PC-9 (cell line): ENCODE results near the gene CNIH3. TPM values are rescaled to one million over a fixed set of nuclear protein-coding genes. Genes with fewer than 3 reads are reported as not detected.

ENCODE experiments used
- BruUV-seq: library from RNA; stranded (reverse); fragments of 400-500 nt; replicated peaks from 2 replicates; lab custom pipeline; 2021; lab: Mats Ljungman, UMichigan
- CTCF ChIA-PET: fragments of 300-600 bp; sonication (Branson Sonifier 250); formaldehyde crosslinking; loops from one replicate; lab custom pipeline; 2022; ENCODE audit warnings: antibody characterized with exemption; lab: Charles Lee
- POLR2A ChIA-PET: fragments of 300-600 bp; sonication (Branson Sonifier 250); formaldehyde crosslinking; loops from one replicate; lab custom pipeline; 2022; ENCODE audit warnings: antibody characterized with exemption; ENCODE audit not compliant: unreplicated experiment; lab: Charles Lee
- DNase-seq, 2 experiments: peaks; one replicate each; pipeline versions ENCODE4 v3.0.0 to v3.0.0-alpha.2; 2015 to 2022; ENCODE audit warnings: mixed read lengths in 1 of 2
- H2AFZ ChIP-seq: fragments of 200-600 bp; sonication (generic); 2 replicates; pipeline ENCODE4 v1.8.1; 2017; ENCODE audit warnings: antibody characterized with exemption
- H3F3A ChIP-seq: fragments of 200-600 bp; sonication (generic); 2 replicates; pipeline ENCODE4 v1.8.1; 2017; ENCODE audit warnings: antibody characterized with exemption, mild to moderate bottlenecking, low read depth; ENCODE audit not compliant: insufficient read depth
- H3K27ac ChIP-seq: fragments of 200-600 bp; sonication (generic); 2 replicates; pipeline ENCODE4 v1.6.1; 2016; ENCODE audit warnings: mixed run types
- H3K27me3 ChIP-seq: fragments of 200-600 bp; sonication (generic); 2 replicates; pipeline ENCODE4 v1.6.1; 2016; ENCODE audit warnings: low read depth, mixed run types; ENCODE audit not compliant: insufficient read depth
- H3K36me3 ChIP-seq: fragments of 200-600 bp; sonication (generic); 2 replicates; pipeline ENCODE4 v1.6.1; 2016; ENCODE audit warnings: low read depth, mixed run types
- H3K4me1 ChIP-seq: fragments of 200-600 bp; sonication (generic); replicated peaks from 2 replicates; pipeline ENCODE4 v1.6.1; 2016; ENCODE audit warnings: mixed run types; ENCODE audit not compliant: insufficient read depth
- H3K4me2 ChIP-seq: fragments of 200-600 bp; sonication (generic); 2 replicates; pipeline ENCODE4 v1.6.1; 2017; ENCODE audit warnings: mixed run types
- H3K4me3 ChIP-seq: fragments of 200-600 bp; sonication (generic); 2 replicates; pipeline ENCODE4 v1.6.1; 2016; ENCODE audit warnings: mixed run types
- H3K79me2 ChIP-seq: fragments of 200-600 bp; sonication (generic); 2 replicates; pipeline ENCODE4 v1.6.1; 2017; ENCODE audit warnings: low read depth, mixed run types
- H3K9me2 ChIP-seq: fragments of 200-600 bp; sonication (generic); 2 replicates; pipeline ENCODE4 v1.8.1; 2017; ENCODE audit warnings: mild to moderate bottlenecking; ENCODE audit not compliant: insufficient read depth
- H3K9me3 ChIP-seq: fragments of 200-600 bp; sonication (generic); 2 replicates; pipeline ENCODE4 v1.8.1; 2016; ENCODE audit warnings: low read depth; ENCODE audit not compliant: insufficient read depth
- H4K20me1 ChIP-seq: fragments of 200-600 bp; sonication (generic); 2 replicates; pipeline ENCODE4 v1.8.1; 2017; ENCODE audit not compliant: insufficient read depth
- EZH2 ChIP-seq: fragments of 200-600 bp; sonication (generic); IDR thresholded peaks from 2 replicates; pipeline ENCODE4 v1.8.0; 2017; ENCODE audit warnings: antibody characterized with exemption, low read depth
- intact Hi-C: fragments of 100-400 bp; cut with micrococcal nuclease; formaldehyde crosslinking; loops from one replicate; pipeline ENCODE4 v1.10.0; 2022; ENCODE audit not compliant: unreplicated experiment
- total RNA-seq: library from RNA; stranded (reverse); gene quantifications from 2 replicates; pipeline ENCODE4 v1.2.3, GENCODE V29; 2021
- TF ChIP-seq, protein P1 (sequence below): fragments of 200-600 bp; sonication (generic); conservative IDR thresholded peaks from 2 replicates; pipeline ENCODE4 v1.6.1; 2017; ENCODE audit warnings: mixed run types, antibody characterized with exemption, mild to moderate bottlenecking, moderate library complexity

Gene CNIH3
- total RNA-seq, 1 experiment from 2014 or later: 8.4 TPM

- Histone ChIP-seq H3K4me3 (no peak overlapping the region), H3K4me1 (no peaks in the 10 kb centered on the region), H3K9me2 (no peaks in the 10 kb centered on the region), H3K4me2 (no peak overlapping the region), H3K9me3 (no peaks in the 10 kb centered on the region), H3F3A (no peaks in the 10 kb centered on the region), H3K27me3 (no peaks in the 10 kb centered on the region), H2AFZ (no peak overlapping the region), H3K79me2 (no peaks in the 10 kb centered on the region), H3K27ac (no peak overlapping the region), H3K36me3 (peaks cover 3% of the 10 kb centered on the region; the same call in 1 of the 2 replicates), H4K20me1 (no peaks in the 10 kb centered on the region)
- TF ChIP-seq, protein P1, sequence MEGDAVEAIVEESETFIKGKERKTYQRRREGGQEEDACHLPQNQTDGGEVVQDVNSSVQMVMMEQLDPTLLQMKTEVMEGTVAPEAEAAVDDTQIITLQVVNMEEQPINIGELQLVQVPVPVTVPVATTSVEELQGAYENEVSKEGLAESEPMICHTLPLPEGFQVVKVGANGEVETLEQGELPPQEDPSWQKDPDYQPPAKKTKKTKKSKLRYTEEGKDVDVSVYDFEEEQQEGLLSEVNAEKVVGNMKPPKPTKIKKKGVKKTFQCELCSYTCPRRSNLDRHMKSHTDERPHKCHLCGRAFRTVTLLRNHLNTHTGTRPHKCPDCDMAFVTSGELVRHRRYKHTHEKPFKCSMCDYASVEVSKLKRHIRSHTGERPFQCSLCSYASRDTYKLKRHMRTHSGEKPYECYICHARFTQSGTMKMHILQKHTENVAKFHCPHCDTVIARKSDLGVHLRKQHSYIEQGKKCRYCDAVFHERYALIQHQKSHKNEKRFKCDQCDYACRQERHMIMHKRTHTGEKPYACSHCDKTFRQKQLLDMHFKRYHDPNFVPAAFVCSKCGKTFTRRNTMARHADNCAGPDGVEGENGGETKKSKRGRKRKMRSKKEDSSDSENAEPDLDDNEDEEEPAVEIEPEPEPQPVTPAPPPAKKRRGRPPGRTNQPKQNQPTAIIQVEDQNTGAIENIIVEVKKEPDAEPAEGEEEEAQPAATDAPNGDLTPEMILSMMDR: no peak
- TF ChIP-seq EZH2: no peak
- POLR2A ChIA-PET: no interaction called here
- DNase-seq: no peak
- no TSS peak for BruUV-seq
- CTCF ChIA-PET: no interaction called here
- intact Hi-C loops: no loop called here
Observed at GRCh38 chr1:224666913-224667312, 50.8 kb downstream of the CNIH3 start.

DNA sequence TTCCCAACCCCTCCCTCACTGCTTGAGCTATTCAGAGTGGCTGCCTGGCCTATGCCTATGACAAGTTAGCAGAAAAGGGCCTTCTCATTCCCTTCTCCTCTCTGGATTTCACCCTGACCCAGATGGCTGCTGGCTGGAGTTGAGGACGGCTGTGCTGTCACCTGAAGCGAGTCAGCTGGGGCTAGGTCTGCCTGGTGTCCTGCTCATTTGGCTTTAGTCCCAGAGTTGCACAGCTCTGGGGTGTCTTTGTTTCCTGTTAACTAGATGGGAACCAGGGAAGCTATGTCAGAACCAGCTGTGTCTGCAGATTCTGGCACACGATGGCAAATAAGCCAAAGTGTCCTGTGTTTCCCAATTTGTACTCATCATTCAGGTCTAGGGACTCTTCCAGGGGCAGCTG, 52.9 kb downstream of the CNIH3 start:
- CTCF ChIA-PET: no interaction called here
- Histone ChIP-seq H3F3A (no peaks in the 10 kb centered on the region), H3K27me3 (no peaks in the 10 kb centered on the region), H3K4me1 (no peaks in the 10 kb centered on the region), H3K4me3 (no peak overlapping the region), H2AFZ (no peak overlapping the region), H4K20me1 (no peaks in the 10 kb centered on the region), H3K9me2 (no peaks in the 10 kb centered on the region), H3K79me2 (no peaks in the 10 kb centered on the region), H3K36me3 (no peaks in the 10 kb centered on the region), H3K4me2 (no peak overlapping the region), H3K27ac (no peak overlapping the region), H3K9me3 (no peaks in the 10 kb centered on the region)
- TF ChIP-seq, protein P1: no peak
- TF ChIP-seq EZH2: no peak
- DNase-seq: peak; percentile 30 to 44
- intact Hi-C loops: no loop called here
- no TSS peak for BruUV-seq
- POLR2A ChIA-PET: no interaction called here

DNA sequence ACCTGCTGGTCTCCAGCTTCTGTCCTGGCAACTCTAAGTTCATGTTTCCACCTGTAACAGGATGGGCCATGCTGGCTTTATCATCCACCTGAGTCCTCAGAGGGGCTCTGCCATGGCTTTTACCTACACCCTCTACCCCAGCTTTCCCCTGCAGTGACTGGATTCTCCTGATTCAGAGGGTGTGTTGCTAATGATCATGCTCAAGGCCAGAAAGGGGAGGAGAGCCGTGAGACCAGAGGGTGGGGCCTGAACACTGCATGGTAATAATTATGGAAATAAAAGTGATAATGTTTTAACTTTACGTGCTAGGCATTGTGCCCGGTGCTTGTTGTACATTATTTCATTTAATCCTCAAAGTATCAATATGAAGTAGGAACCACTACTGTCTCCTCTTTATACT, 53.3 kb downstream of the CNIH3 start:
- no peaks in the 10 kb centered on the region for H3K9me2 ChIP-seq
- no peaks in the 10 kb centered on the region for H3K9me3 ChIP-seq
- no peaks in the 10 kb centered on the region for H3K4me1 ChIP-seq
- no peak overlapping the region for H2AFZ ChIP-seq
- H3K79me2 ChIP-seq: no peaks in the 10 kb centered on the region
- CTCF ChIA-PET: no interaction called here
- no TSS peak for BruUV-seq
- H4K20me1 ChIP-seq: no peaks in the 10 kb centered on the region
- no peak for DNase-seq
- no peak overlapping the region for H3K4me2 ChIP-seq
- H3K4me3 ChIP-seq: no peak overlapping the region
- H3F3A ChIP-seq: no peaks in the 10 kb centered on the region
- no peaks in the 10 kb centered on the region for H3K36me3 ChIP-seq
- POLR2A ChIA-PET: no interaction called here
- no peaks in the 10 kb centered on the region for H3K27me3 ChIP-seq
- H3K27ac ChIP-seq: no peak overlapping the region
- intact Hi-C loops: no loop called here
- TF ChIP-seq, protein P1: no peak
- no peak for TF ChIP-seq EZH2
